Prostate gland (tissue), 2 donors: ENCODE data around the gene ESYT2. TPM values are rescaled to one million over a fixed set of nuclear protein-coding genes. Genes with fewer than 3 reads are reported as not detected.
"Not testable (repeated sequence)": the region's sequence is repeated elsewhere in the genome, so short reads cannot be mapped to it uniquely, and the experiment has no call there.

Experiments
- DNase-seq: peaks from one replicate; pipeline ENCODE4 v3.0.0-alpha.2; 2019; ENCODE audit warnings: low spot score
- H3K27ac ChIP-seq, 2 donors: fragments of 200-600 bp; sonication (generic); 2 replicates each; pipeline ENCODE4 v1.5.1; 2017 to 2019
- H3K27me3 ChIP-seq: fragments of 200-600 bp; sonication (generic); replicated peaks from 2 replicates; pipeline ENCODE4 v1.5.1; 2019; ENCODE audit not compliant: insufficient read depth
- H3K36me3 ChIP-seq, 2 donors: fragments of 200-600 bp; sonication (generic); 1 replicate in 1 of 2; 2 replicates in 1 of 2; pipeline versions ENCODE4 v1.5.1 to v1.8.1; 2017 to 2019
- H3K4me1 ChIP-seq: fragments of 200-600 bp; sonication (generic); replicated peaks from 2 replicates; pipeline ENCODE4 v1.5.1; 2019
- H3K4me3 ChIP-seq, 2 donors: fragments of 200-600 bp; sonication (generic); 2 replicates each; pipeline ENCODE4 v1.5.1; 2017 to 2019
- H3K9me3 ChIP-seq: fragments of 200-600 bp; sonication (generic); 2 replicates; pipeline ENCODE4 v1.5.1; 2017
- POLR2A ChIP-seq: fragments of 450-650 bp; IDR thresholded peaks from one replicate; pipeline ENCODE4 v1.6.1; 2016; ENCODE audit warnings: antibody characterized with exemption, mild to moderate bottlenecking
- POLR2AphosphoS5 ChIP-seq: sonication (generic); formaldehyde crosslinking; IDR thresholded peaks from one replicate; pipeline ENCODE4 v1.6.1; 2017; ENCODE audit warnings: antibody characterized with exemption
- WGBS: methylation state at CpG from one replicate; pipeline ENCODE4 v1.1.5; 2018; 5-methylcytosine and 5-hydroxymethylcytosine counted together
- intact Hi-C: fragments of 100-400 bp; cut with DNase I; formaldehyde crosslinking; loops from one replicate; pipeline ENCODE4 v1.14.2; 2022
- total RNA-seq, 2 donors: library from RNA; depleted of rRNA; stranded (reverse); fragments of >200 nt; gene quantifications; one replicate each; pipeline ENCODE4 v1.1.0, GENCODE V29; 2016
- TF ChIP-seq, protein P1 (sequence below), 4 experiments: fragments of 200-600 bp in 2 of 4; fragments of 450-650 bp in 2 of 4; sonication (generic) in 2 of 4; IDR thresholded peaks; 1 replicate in 3 of 4; 2 replicates in 1 of 4; pipeline ENCODE4 v1.5.1; 2016 to 2019; ENCODE audit warnings: antibody characterized with exemption in 4 of 4, mild to moderate bottlenecking in 2 of 4, moderate library complexity in 2 of 4

ESYT2 gene
- total RNA-seq, 2 donors from 2014 or later = 60.8 to 75.1 TPM

DNA sequence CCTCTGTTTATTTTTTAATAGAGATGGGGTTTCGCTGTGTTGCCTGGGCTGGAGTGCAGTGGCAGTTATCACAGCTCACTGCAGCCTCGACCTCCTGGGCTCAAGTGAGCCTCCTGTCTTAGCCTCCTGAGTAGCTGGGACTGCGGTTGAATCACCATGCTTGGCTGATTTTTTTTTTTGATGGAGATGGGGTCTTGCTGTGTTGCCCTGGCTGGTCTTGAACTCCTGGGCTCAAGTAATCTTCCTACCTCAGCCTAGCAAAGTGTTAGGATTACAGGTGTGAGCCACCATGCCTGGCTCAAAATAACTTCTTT is 35.2 kb upstream of the ESYT2 start:
- H3K4me1 ChIP-seq = no peaks in the 10 kb centered on the region
- no peaks in the 10 kb centered on the region for H3K9me3 ChIP-seq
- peak overlapping the region in 1 of 2 donors; percentile 54 for H3K4me3 ChIP-seq
- H3K27ac ChIP-seq = peak overlapping the region; percentile 79 to 85
- intact Hi-C loops = loop anchor here (10.0 kb wide), 1 partner anchor 160 kb away; the partner anchor contains the start of gene NCAPG2
- no peak for DNase-seq
- H3K36me3 ChIP-seq = no peaks in the 10 kb centered on the region
- TF ChIP-seq, protein P1, sequence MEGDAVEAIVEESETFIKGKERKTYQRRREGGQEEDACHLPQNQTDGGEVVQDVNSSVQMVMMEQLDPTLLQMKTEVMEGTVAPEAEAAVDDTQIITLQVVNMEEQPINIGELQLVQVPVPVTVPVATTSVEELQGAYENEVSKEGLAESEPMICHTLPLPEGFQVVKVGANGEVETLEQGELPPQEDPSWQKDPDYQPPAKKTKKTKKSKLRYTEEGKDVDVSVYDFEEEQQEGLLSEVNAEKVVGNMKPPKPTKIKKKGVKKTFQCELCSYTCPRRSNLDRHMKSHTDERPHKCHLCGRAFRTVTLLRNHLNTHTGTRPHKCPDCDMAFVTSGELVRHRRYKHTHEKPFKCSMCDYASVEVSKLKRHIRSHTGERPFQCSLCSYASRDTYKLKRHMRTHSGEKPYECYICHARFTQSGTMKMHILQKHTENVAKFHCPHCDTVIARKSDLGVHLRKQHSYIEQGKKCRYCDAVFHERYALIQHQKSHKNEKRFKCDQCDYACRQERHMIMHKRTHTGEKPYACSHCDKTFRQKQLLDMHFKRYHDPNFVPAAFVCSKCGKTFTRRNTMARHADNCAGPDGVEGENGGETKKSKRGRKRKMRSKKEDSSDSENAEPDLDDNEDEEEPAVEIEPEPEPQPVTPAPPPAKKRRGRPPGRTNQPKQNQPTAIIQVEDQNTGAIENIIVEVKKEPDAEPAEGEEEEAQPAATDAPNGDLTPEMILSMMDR (IDR thresholded peaks at IDR 0.05) = no peak
- TF ChIP-seq POLR2AphosphoS5 (no peak), POLR2A (no peak)
- H3K27me3 ChIP-seq = no peaks in the 10 kb centered on the region
- WGBS = 70% methylated on average over 3 of the region's 3 CpGs

- intact Hi-C loops = loop anchor here (10.0 kb wide), 1 partner anchor 159 kb away; the partner anchor contains the start of gene NCAPG2
- H3K4me3 ChIP-seq = peak overlapping the region; percentile 44 to 54
- TF ChIP-seq POLR2A (no peak), POLR2AphosphoS5 (peak; percentile 51)
- TF ChIP-seq, protein P1 (IDR thresholded peaks at IDR 0.05) = no peak
- H3K9me3 ChIP-seq = no peaks in the 10 kb centered on the region
- H3K4me1 ChIP-seq = no peaks in the 10 kb centered on the region
- 4% methylated on average over 31 of the region's 45 CpGs for WGBS
- peak; percentile 63 for DNase-seq
- no peaks in the 10 kb centered on the region for H3K36me3 ChIP-seq
- no peaks in the 10 kb centered on the region for H3K27me3 ChIP-seq
- H3K27ac ChIP-seq = peak overlapping the region; percentile 79 to 85
Measured at GRCh38 chr7:158863611-158864506, 34.5 kb upstream of the ESYT2 start.

GRCh38 chr7:158862985-158863610 is 33.8 kb upstream of the ESYT2 start:
- WGBS = 63% methylated on average over 13 of the region's 13 CpGs
- intact Hi-C loops = loop anchor here (1.0 to 10.0 kb wide), 2 partner anchors 33 to 158 kb away; partner anchors contain the start of gene NCAPG2
- H3K4me3 ChIP-seq = peak overlapping the region; percentile 44 to 54
- peak overlapping the region; percentile 79 to 85 for H3K27ac ChIP-seq
- H3K27me3 ChIP-seq, H3K36me3 ChIP-seq, H3K9me3 ChIP-seq, DNase-seq, H3K4me1 ChIP-seq: not testable (repeated sequence)

DNA sequence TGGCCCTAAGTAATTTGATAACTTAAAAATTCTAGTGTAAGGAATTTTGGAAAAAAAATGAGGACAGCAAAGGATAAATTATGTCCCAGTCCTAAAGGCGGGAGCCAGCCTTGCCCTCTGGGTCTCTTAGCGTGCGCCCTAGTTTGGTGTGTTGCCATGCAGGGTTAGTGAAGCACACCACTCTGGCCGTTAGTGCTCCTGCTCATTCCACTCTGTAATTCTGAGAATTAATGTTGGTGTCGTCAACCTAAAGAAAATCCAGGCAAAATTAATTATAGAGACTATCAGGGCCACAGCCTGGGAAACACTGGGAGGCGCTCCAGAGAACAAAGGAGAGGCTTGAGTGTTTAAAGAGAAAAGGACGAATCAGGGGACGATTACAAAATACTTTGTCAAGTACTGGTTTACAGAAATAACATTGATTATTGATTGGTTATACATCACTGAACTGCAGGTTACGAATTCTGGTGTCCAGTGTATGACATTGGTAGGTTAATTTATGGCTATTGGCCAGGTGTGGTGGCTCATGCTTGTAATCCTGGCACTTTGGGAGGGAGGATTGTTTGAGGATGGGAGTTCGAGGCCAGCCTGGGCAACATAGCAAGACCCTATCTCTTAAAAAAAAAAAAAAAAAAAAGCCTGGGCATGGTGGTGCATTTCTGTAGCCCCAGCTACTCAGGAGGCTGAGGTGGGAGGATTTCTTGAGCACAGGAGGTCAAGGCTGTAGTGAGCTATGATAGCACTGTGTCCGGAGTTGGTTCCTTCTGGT is 32.8 kb upstream of the ESYT2 start:
- intact Hi-C loops = loop anchor here (1.0 to 10.0 kb wide), 2 partner anchors 32 to 157 kb away; partner anchors contain the start of gene NCAPG2
- no peak overlapping the region for H3K27ac ChIP-seq
- H3K36me3 ChIP-seq = no peaks in the 10 kb centered on the region
- WGBS = 89% methylated on average over 11 of the region's 11 CpGs
- DNase-seq = no peak
- no peak overlapping the region for H3K4me3 ChIP-seq
- H3K27me3 ChIP-seq = no peaks in the 10 kb centered on the region
- no peaks in the 10 kb centered on the region for H3K4me1 ChIP-seq
- no peaks in the 10 kb centered on the region for H3K9me3 ChIP-seq
- TF ChIP-seq, protein P1 (IDR thresholded peaks at IDR 0.05) = no peak
- TF ChIP-seq POLR2AphosphoS5 = no peak
- no peak for TF ChIP-seq POLR2A
